Activated gamma-delta T cell (primary cell): ENCODE results near the gene FOXK2.
"Not testable (repeated sequence)": the region's sequence is repeated elsewhere in the genome, so short reads cannot be mapped to it uniquely, and the experiment has no call there.

Experiments used
- DNase-seq: peaks from one replicate; lab custom pipeline; 2025; lab: John Stamatoyannopoulos, UW

The FOXK2 gene

DNA sequence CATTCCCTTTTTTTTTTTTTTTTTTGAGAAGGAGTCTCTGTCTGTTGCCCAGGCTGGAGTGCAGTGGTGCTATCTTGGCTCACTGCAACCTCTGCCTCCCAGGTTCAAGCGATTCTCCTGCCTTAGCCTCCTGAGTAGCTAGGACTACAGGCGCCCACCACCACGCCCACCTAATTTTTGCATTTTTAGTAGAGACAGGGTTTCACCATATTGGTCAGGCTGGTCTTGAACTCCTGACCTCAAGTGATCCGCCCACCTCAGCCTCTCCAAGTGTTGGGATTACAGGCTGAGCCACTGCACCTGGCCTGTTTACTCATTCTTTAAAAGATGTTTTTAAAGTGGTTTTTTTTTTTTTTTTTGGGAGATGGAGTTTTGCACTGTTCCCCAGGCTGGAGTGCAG is 44.2 kb downstream of the FOXK2 start:
- DNase-seq = not testable (repeated sequence)

DNA sequence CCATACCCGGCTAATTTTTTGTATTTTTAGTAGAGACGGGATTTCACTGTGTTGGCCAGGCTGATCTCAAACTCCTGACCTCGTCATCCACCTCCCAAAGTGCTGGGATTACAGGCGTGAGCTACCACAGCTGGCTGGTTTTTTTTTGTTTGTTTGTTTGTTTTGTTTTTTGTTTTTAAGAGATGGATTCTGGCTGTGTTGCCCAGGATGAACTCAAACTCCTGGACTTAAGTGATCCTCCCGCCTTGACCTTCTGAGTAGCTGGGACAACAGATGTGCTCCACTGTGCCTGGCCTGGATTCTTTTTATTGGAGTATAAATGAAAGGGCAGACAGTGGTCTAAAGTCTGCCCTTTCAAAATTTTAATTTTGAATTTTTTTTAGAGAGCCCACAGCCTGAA is 44.7 kb downstream of the FOXK2 start:
- DNase-seq = no peak

DNA sequence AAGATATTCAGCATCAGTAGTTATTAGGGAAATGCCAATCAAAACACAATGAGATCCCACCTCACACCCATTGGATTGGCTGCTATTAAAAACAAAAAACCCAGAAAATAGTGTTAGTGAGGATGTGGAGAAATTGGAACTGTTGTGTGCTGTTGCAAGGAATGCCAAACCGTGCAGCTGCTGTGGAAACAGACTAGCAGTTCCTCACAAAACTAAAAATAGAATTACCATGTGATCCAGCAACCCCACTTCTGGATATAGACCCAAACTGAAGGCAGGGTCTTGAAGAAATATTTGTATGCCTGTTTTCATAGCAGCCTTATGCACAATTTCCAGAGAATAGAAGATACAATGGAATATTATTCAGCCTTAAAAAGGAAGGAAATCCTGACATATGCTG is 46.0 kb downstream of the FOXK2 start:
- DNase-seq = no peak

DNA sequence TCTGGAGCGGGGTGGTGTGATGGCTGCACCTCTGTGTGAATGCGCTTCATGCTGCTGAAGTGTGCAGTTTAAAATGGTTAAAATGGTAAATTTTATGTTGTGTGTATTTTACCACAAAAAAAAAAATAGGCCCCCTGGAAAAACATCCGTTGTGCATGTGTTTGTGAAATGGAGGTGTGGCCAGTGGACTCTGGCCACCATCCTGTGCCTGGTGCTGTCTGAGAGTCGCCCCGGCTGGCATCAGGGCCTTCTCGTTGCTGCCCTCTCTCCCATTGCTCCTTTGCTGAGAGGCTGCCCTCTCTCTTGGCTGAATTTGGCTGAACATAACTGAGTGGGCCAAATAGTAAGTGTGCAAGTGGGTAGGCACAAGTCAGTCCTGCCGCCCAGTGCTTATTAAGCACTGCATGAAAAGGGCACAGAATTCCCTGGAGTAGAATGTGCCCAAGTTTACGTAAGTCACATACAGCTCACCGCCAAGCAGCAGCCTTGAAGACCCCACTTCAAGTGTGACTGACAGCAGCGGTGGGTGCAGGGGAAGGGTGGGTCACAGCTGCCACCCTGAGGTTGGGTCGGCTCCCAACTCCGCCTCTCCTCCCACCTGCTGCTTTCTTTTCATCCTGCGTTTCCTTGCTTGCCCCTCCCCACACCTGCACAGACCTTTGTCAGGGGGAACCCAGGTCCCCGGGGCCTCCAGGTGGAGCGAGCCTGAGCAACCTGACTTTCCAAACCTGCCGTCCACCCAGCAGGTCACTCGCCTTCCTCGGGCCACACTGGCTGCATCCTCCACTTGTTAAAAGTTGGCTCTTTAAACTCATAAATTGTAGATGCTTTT is 46.8 kb downstream of the FOXK2 start:
- no peak for DNase-seq

DNA sequence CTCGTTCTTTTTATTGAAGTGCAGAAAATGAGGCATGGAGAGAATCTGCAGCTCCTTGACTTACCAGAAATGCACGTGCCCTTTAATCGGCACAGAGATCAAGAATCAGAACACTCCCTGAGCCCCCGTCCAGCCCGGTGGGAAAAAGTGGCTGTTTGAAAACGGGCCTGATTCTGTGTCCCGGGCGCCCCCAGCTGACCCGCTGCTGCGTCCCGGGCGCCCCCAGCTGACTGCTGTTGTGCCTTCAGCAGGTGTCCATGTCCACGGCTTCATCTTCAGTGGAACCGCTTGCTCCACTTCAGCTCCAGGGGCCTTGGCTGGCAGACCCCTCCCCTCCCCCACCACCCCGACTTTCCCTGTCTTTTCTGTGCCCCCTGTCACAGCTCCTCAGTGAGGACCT is 47.8 kb downstream of the FOXK2 start:
- DNase-seq = no peak

DNA sequence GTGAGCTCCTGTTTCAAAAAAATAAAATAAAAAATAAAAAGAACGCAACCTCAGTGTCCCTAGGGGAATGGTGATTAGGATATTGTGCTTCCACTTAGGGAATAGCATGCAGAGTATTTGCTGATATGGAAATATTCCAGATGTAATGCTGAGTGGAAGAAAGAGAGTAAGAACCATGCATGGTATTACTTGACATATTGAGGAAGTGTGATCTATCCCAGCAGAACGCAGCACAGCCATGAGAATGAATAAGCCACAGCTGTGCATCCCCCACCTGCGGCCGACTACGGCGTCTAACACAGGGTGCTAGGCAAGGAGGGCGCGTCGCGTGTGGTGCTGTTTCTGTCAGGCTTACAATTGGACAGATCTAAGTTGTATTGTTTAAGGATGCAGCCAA is 49.5 kb downstream of the FOXK2 start:
- no peak for DNase-seq

DNA sequence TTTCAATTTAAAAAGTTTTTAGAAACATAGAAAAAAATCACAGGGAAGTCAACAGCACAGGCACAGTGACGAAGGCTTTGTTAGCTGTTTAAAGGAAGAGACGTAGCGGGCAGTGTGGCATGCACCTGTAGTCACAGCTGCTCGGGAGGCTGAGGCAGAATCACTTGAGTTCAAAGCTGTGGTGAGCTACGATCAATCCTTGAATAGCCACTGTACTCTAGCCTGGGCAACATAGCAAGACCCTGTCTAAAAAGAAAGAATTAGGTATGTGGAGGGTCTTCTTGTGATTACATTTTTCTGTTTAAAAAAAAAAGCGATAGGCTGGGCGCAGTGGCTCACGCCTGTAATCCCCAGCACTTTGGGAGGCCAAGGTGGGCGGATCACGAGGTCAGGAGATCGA is 50.1 kb downstream of the FOXK2 start:
- no peak for DNase-seq

DNA sequence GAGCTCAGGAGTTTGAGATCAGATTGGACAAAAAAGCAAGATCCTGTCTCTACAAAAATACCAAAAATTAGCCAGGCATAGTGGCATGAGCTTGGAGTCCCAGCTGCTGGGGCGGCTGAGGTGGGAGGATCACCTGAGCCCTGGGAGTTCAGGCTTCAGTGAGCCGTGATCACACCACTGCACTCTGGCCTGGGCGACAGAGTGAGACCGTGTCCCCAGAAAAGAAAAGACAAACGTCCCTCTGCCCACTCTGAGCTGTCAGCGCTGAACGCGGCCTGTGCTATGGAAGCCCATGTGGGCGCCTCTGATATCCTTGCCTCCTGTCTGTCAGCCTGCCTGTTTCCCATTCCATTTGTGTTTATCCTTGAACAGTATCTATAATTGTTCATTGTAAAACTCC is 50.7 kb downstream of the FOXK2 start:
- no peak for DNase-seq

DNA sequence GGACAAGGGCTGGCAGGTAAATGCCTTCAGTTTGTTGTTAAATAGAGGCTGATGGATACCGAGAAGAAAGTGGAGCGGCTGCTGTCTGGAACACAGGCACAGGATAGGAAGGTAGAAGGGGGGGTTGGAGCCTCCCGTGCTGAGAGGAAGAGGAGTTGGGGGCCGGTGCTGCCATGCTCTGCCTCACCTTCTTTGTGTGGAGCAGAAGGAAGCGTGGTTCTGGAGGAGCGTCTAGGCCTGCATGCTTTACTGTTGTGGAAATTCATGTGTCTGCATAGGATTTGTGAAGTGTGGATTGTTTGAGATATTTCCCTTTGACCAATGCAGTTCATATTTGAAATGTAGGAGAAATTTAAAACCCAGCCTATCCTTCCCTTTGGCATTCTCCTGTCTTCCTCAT is 52.3 kb downstream of the FOXK2 start:
- DNase-seq = no peak

DNA sequence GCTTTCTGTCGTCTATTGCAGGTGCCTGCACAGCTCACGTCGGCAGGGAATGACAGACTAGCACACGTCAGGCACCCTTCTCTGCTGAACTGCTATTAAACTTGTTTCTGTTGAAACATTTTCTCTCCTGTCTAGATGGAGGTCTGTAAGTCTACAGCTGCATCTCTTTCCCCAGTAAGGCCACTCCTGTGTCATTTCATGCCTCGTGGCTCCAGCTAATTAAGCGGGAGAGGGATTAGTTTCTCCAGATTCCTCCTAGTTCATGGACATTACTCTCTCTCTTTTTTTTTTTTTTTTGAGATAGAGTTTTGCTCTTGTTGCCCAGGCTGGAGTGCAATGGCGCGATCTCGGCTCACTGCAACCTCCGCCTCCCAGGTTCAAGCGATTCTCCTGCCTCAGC is 54.5 kb downstream of the FOXK2 start:
- DNase-seq = no peak

DNA sequence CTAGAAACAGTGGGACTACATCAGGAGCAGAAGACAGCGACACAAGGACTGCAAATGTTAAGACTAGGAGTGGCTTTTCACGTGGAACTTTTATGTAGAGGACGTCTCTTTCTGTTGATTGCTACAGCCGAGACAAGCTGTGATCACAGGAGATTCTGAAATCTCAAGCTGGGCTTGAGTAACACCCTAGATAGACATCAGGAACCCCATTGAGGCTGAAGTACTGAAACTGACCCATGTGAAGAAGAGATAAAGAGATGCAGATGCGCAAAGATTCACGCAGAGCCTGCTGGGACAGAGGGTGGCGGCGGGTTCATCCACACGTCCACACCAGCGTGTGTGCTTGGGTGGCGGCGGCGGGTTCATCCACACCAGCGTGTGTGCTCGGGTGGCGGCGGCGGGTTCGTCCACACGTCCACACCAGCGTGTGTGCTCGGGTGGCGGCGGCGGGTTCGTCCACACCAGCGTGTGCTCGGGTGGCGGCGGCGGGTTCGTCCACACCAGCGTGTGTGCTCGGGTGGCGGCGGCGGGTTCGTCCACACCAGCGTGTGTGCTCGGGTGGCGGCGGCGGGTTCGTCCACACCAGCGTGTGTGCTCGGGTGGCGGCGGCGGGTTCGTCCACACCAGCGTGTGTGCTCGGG is 56.2 kb downstream of the FOXK2 start:
- not testable (repeated sequence) for DNase-seq

DNA sequence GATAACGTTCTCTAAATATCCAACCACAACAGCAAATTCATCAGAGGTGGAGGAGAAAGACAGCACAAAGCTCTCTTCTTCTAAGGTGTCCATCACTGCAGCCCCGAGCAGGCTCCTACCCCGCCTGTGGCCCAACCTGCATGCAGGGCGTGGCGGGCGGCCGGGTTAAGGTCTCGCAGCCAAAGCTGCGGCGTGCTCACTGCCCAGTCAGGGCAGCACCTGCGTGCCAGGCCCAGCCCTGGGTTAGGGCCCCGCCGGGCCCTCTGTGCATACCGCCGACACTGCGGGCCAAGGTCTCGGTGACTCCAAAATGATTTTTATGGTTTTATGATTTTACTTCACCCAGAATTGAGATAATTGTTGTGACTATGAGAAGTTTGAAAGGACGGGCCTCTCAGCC is 57.8 kb downstream of the FOXK2 start:
- no peak for DNase-seq

DNA sequence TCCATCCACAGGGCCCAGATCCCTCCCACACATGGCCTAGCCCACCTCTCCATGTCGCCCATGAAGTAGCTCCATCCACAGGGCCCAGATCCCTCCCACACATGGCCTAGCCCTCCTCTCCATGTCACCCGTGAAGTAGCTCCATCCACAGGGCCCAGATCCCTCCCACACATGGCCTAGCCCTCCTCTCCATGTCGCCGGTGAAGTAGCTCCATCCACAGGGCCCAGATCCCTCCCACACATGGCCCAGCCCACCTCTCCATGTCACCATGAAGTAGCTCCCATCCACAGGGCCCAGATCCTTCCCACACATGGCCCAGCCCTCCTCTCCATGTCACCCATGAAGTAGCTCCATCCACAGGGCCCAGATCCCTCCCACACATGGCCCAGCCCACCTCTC is 60.4 kb downstream of the FOXK2 start:
- not testable (repeated sequence) for DNase-seq

DNA sequence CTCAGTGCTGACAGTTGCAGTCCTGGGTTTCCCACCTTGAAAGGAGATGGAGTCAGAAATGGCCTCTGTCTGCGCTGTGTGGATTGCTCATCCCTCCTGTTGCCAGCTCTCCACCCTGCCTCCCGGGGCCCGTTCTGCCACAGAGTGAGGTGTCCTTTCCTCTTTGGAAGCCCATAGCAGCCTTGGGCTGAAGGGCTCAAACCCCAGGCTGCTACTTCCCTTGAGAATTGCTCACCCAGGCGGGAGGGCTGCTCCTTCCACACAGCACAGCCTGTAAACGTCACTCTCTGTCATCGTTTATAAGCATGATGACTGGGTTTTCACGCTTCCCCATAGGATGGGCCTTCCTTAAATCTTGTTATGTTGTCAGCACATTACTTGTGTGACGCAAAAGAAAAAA is 62.7 kb downstream of the FOXK2 start:
- no peak for DNase-seq

DNA sequence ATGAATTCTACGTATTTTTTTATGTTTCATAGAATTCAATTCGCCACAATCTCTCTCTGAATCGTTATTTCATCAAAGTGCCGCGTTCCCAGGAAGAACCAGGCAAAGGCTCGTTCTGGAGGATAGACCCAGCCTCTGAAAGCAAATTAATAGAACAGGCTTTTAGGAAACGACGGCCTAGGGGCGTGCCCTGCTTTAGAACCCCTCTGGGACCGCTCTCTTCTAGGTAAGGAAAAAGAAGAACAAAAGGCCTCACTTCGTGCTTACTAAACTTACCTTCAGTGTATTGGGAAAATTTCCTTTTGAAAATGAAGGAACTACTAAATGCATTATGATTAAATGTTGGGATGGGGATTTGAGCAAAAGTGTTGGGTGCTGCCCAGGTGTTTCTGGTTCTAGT is 63.2 kb downstream of the FOXK2 start:
- DNase-seq = no peak

DNA sequence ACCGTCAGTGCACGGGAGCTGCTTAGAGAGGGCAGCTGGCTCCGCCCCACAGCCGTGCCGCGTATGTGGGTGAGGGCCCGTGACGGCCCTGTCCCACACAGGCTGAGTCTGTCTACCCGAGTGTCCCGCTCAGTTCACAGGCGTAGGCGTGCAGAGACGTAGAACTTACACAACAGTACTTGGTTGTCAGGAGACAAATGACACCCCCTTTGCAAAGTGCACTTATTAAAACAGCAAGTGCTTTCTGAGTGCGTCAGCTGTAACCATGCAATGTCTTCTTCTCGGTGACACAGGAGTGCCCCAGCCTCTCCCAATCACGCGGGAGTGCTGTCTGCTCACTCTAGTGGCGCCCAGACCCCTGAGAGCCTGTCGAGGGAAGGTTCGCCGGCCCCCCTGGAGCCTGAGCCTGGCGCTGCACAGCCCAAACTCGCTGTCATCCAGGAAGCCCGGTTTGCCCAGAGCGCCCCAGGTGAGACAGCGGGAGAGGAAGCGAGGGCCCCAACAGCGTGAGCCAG is 64.2 kb downstream of the FOXK2 start:
- no peak for DNase-seq

DNA sequence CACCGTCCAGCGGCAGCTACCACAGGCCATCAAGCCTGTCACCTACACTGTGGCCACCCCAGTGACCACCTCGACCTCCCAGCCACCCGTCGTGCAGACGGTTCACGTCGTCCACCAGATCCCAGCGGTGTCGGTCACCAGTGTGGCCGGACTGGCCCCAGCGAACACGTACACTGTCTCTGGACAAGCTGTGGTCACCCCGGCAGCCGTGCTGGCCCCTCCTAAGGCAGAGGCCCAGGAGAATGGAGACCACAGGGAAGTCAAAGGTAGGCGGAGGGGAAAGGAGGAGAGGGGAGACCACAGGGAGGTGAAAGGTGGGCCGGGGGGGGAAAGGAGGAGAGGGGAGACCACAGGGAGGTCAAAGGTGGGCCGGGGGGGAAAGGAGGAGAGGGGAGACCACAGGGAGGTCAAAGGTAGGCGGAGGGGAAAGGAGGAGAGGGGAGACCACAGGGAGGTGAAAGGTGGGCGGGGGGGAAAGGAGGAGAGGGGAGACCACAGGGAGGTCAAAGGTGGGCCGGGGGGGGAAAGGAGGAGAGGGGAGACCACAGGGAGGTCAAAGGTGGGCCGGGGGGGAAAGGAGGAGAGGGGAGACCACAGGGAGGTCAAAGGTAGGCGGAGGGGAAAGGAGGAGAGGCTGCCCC is 66.5 kb downstream of the FOXK2 start:
- not testable (repeated sequence) for DNase-seq

DNA sequence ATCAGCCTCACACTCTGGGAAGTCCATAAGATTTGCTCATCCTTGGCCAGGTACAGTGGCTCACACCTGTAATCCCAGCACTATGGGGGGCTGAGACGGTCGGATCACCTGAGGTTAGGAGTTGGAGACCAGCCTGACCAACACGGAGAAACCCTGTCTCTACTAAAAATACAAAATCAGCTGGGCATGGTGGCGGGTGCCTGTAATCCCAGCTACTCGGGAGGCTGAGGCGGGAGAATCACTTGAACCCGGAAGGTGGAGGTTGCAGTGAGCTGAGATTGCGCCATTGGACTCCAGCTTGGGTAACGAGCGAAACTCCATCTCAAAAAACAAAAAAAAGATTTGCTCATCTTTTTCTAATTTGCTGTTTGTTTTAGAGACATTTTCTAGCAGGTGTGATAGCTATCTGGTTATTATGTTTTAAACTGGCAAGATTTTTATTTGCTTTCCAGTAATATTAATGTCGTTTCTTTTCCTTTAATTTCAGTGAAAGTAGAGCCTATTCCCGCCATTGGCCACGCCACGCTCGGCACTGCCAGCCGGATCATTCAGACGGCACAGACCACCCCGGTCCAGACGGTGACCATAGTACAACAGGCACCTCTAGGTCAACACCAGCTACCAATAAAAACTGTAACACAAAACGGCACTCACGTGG is 67.2 kb downstream of the FOXK2 start:
- no peak for DNase-seq

DNA sequence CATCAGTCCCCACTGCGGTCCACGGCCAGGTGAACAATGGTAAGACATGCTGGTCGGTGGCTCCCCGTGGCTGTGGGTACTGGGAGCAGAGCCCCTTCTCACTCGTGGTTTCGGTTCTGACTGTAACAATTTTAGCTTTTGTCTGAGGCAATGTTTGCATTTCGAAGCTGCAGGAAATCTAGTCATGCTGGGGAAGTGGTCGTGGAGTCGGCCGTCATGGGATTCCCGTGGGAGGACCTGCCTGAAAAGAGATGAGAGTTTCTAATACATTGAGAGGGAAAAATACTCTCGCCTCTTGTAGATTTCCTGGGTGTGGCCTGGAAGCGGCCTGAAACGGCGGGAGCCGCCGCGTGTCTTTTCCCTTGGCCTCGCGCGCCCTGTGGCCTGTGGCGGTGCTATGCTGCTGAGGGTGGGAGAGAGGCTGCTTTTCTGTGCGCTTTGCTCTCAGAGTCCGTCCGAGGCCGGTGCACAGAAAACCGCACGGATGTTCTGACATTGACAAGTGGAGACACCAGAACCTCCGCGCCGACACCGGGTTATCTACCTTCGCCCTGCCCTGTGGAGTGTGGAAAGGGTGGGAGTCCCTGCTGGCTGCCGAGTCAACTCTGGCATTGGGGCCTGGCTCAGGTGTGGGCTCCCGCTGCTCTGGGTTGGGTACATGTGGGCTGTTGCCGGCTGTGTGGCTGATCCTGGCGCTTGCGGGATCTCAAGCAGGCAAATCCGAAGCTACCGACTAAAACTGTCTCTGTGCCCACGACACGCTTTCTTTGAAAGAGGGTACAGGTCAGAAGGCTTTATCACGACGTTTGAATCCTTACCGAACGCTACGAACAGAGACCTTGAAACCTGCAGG is 67.9 kb downstream of the FOXK2 start:
- DNase-seq = no peak

DNA sequence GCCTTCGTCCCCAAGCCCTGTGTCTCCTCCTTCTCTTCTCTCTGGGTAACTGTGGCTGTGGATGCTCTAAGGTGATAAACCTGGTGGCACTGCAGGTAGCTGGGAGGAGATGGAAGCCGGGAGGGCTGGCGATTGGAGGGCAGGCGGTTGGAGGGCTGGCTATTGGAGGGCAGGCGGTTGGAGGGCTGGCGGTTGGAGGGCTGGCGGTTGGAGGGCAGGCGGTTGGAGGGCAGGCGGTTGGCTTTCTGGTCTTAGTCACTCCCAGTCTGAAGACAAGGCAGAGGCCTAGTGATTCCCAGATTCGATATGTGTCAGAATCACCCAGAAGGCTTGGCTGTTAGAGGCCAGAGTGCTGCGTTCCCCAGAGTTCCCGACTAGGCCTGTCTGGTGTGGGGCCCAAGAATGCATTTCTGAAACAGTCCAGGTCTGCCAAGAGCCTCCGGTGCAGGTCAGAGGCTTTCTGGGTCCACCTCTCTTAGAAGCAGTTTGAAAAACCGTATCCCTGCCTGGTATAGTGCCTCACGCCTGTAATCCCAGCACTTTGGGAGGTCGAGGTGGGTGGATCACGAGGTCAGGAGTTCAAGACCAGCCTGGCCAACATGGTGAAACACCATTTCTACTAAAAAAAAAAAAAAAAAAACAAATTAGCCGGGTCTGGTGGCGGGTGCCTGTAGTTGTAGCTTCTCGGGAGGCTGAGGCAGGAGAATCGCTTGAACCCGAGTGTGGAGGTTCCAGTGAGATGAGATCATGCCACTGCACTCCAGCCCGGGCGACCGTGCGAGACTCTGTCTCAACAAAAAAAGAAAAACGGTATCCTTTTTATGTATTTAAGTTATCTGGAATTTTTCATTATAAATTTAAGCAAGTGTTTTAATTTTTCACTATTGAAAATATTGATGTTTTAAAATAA is 69.0 kb downstream of the FOXK2 start:
- no peak for DNase-seq

DNA sequence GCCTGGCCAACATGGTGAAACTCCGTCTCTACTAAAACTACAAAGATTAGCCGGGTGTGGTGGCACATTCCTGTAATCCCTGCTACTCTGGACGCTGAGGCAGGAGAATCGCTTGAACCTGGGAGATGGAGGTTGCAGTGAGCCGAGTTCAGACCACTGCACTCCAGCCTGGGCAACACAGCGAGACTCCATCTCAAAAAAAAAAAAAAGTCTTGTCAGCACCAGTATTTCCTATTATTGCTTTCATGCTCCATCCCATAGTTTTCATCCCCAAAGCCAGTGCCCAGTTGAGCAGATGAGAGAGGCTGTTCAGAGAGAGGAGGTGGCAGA is 70.3 kb downstream of the FOXK2 start:
- no peak for DNase-seq
